Islet of Langerhans (tissue), 1 donor: ENCODE data around the gene PLBD1.
A peak's percentile ranks its signal among the peaks of the same experiment; 100 is the strongest.

Experiments used
- FAIRE-seq: peaks from one replicate; lab custom pipeline; 2011; peaks lifted over from hg19 to GRCh38; lab: Jason Lieb, UNC

PLBD1 gene

DNA sequence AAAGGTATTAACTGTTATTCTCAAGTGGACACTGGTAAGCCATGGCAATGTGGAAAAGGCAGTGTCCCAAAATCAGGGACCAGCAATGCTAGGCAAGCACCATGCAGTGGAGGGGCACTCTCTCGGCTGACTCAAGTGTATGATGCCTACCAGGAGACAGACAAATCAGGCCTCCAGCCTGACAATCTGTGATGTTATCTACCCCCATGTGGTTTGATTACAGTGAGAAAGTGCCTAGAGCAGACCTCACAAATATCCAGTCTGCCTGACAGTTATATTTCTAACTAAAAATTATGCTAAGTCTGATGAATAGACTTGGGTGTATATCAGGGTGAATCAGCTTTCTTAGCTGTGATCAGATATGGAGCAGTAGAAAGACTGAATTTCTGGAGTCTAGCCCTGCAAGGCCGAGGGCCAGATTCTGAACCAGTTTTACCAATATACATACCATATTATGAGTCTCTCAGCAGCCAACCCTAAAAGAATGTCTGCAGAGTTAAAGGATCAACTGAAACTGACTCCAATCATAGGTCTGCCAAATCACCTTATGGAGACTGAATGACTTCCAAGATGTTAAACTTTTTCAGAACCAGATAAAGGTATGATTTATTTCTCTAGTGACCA lies 3.2 kb downstream of the PLBD1 start:
- no peak for FAIRE-seq

DNA sequence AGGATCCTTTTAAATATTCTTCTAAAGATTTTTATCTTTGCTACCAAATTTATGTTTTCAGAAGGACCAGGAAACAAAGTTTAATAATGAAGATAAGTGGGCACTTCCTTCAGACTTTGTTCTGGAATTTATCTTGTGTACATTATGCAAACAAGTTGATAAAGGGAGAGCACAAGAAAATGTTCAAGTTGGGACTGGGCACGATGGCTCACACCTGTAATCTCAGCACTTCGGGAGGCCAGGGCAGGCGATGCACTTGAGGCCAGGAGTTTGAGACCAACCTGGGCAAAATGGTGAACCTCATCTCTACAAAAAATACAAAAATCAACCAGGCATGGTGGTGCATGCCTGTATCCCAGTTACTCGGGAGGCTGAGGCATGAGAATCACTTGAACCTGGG lies 4.6 kb downstream of the PLBD1 start:
- FAIRE-seq = no peak

DNA sequence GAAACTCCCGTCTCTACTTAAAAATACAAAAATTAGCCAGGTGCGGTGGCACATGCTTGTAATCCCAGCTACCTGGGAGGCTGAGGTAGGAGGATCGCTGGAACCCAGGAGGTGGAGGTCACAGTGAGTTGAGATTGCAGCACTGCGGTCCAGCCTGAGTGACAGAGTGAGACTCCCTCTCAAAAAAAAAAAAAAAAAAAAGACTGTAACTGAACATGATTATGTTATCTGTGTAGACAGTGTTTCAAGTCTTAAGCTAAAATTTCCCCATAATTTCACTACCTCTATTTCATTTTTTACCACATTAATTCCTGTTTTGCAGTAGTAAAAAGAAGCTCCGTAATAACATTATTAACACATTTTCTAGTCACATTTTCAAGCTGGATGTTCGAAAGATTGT lies 5.4 kb downstream of the PLBD1 start:
- FAIRE-seq = no peak

DNA sequence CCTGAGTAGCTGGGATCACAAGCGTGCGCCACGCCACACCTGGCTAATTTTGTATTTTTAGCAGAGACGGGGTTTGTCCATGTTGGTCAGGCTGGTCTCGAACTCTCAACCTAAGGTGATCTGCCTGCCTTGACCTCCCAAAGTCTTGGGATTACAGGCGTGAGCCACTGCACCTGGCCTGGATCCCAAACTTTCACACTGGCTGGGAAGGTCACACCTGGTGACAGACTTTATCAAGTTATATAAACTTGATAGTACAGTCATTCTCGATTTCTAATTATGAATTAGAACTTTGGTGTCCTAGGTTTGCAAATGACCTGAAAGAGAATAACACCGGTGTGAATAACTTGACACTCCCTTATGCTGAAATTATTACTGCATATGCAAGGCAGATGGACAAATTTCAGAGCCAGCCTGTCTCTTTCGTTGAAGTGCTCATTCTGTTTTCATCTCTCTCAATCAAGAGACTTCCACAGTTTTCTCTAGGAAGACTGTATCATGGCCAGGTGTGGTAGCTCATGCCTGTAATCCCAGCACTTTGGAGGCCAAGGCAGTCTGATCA lies 5.9 kb downstream of the PLBD1 start:
- FAIRE-seq = no peak

DNA sequence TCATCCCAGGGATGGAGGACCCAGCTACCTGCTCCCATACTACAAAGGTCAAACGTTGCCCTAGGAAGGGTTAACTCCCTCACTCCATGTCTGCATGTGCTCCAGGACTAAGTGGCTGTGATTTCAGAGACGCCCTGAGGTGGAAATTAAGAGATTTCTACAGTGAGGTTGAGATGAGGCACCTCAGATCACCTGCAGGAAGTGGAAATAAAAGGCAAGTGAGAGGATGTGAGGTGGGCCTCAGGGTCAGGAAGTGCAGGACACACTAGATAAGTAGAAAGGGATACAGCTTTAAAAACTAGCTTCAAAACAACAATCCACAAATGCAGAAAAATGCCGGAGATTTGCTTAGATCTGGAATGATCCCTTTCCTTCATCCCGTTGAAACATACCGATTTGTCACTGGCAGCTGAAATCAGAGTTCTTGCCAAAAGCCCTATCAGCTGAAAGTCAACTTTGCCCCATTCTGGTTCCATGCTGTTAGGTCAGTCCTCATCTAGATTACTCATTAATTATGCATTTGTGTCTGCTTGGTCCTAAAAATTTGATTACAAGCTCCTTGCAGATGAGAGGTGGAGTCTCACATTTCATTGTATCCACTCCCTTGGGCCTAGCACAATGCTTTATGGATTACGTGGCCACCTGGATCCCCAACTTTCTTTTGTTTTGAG lies 6.6 kb downstream of the PLBD1 start:
- no peak for FAIRE-seq

DNA sequence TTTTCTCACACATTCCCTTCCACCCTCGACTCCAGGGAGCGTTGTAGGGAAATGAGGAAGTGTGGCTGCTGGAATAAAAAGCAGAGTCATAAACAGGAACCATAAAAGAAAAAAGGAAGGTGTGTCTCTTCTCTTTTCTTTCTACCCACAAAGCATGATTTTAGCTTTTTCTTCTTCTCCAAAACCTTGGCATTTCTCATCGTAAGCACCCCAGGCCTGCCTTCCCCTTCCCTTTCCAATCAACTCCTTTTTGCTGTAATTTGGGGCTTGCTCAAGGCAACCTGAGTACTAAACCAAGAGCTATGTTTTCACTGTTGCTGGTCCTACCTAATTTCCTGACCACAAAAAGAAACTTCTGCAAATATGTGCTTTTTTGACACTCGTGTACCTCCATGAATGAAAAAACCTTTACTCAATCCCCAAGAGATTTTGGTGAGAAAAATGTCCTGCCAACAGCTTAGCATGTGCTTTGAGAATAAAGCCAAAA lies 9.2 kb downstream of the PLBD1 start:
- no peak for FAIRE-seq

DNA sequence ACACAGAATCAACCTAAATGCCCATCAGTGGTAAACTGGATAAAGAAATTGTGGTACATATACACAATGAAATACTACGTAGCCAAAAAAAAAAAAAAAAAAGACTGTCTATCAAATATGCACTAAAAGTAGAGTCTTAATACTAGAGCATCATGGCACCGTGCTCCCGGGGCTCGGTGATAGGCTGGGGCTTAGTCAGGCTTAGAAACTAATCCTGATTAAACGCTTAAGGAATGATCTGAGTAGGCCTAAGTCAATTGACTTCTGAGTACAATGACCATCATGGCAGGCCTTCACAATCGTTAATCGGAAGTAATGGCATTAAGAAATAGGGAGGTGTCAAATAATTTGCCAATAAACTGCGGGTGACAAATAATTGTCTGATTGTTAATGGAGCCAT lies 9.7 kb downstream of the PLBD1 start:
- no peak for FAIRE-seq

DNA sequence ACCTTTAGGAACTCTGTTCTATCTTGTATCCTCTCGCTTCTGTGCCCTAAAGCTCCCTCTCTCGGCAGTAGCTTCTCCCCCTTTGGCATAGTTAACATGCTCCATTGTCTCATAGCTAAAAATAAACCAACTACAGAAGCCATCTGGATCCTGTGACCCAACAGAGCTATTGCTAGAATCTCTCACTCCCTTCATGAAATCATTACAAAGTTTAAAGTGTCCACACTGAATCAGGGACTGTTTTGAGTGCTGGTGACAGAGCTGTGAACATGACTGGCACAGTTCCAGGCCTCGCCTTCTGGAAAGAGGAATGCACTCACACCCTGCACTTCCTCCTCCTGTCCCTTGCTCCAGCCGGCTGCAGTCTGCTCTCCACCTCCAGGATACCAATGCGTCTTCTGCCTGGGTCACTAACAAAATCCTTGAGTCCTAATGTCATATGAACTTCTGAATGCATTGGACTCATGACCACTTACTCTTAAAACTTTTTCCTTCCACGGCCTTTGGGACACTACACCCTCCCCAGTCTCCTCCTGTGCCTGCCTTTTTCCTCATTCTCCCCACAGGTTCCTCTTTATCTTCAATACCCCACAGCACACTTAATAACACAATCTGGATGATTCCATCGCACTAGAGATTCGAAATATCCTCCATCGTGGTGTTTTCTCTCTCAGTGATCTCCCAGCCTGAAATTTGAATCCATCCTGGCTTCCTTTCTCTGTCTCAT lies 13.2 kb downstream of the PLBD1 start:
- no peak for FAIRE-seq

DNA sequence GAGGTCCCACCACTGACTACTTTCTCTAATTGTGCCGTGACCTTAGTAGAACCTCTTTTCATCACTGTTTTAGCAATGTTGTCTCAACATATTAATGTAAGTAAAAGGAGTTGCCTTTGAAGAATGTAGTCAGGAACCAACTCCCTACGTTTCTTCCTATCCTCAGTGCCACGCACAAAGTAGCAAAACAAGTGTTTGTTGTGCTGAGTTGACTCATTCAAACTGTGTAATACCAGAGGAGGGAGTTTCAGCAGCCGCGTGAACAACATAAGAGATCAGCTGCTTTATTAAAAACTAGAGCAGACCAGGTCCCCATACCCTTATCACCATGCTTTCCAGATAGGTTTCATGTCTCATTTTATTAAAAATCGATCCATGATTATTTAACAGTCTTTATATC lies 19.1 kb downstream of the PLBD1 start:
- FAIRE-seq = no peak

DNA sequence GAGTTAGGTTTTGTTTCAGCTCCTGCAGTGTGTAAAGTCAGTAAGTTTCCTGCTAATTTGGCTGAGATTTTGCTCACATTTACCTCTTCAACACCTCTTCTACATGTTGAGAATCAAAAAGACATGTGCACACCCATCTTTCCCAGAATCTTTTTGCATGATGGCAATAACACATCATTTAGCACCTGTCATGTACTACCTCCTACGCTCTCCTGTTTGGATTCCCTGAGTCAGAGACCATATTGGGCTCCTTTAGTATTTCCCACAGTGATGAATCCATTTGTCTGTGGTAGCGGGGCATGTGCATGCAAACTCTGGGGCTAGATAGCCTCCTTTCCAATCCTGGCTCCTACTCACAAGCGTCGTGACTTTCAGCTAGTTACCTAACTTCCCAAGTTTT lies 20.1 kb downstream of the PLBD1 start:
- no peak for FAIRE-seq

DNA sequence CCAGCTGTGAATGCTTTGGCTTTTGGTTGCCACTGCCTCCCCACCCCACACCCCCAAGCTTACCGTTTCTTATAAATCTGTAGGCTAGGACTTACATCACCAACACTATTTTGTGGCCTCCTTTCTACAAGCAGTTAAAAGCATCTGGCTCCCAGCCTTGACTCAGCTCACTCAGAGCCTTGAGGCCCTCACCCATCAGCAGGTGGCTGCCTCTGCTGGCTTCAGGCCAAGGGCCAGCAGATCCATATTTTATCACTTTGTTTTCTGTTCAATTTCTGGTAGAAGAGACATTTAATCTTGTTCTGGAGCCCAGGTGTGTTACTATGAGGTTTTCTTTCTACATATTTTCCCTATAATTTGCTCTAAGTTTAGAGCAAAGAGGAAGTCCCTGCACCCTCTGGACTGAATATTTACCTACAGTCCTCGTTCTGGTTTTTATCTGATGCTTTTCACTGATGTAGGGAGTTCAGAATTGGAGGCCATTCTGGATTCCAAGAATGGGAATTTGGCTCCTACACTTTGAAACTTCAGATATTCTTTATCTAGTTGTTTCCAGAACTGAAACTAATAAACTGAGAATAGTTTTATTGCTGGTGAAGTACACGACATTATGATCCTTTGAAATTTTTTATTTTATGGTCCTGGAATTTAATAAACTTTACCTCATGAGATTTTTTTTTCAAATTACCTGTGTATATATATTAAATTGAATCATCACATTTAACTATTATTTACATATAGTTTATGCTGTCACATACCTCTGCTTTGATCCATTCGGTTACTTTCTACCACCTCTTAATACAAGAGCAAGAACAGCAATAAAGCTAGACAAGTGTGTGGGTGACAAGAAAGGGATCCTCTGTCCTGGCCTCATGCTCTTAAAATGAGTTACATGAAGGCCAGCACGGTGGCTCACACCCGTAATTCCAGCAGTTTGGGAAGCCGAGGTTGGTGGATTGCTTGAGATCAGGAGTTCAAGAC lies 22.2 kb downstream of the PLBD1 start:
- FAIRE-seq = no peak

DNA sequence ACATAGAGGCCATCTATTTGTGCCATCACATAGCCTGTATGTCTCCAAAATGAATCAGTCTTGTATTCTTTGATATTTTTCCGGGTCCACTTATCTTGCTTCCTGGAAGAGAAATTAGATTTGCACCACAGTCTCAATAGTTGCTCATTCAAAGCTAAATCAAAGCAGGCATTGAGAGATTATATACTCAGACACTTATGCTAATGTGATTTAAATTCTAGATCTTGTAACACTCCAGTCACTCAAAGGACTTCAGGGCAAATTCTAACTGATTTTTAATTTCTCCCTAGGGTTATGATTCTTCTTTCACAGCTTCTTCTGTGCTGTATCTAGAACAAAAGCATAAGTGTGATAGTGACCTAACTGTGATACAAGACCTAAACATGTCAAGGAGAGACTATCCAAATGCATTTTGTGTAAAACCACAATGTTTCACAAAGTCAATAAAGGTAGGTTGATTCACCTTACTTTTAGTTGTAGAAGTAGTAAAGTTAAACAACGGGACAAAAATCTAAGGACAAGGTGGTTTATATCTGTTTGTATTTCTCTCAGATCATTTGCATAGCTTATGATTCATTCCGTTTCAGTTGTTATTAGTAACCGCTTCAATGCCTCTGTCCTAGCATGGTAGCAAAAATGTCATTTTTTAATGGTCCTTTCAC lies 26.8 kb downstream of the PLBD1 start:
- FAIRE-seq = peak; percentile 9

DNA sequence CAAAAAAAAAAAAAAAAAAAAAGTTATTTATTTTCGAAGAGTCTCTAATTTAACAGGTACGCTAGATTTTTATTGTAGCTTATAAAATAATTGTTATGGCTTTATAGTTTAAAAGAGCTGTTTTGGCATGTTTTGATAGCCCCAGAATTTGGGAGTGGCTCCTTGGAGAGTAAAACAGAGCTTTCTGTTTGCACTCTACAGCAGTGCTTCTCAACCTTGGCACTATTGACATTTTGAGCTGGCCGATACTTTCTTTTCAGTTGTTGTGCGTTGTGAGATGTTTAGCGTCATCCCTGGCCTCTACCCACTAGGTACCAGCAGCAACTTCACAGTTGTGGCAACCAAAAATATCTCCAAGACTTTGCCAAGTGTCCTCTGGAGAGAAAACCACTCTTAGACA lies 30.6 kb downstream of the PLBD1 start:
- FAIRE-seq = no peak

DNA sequence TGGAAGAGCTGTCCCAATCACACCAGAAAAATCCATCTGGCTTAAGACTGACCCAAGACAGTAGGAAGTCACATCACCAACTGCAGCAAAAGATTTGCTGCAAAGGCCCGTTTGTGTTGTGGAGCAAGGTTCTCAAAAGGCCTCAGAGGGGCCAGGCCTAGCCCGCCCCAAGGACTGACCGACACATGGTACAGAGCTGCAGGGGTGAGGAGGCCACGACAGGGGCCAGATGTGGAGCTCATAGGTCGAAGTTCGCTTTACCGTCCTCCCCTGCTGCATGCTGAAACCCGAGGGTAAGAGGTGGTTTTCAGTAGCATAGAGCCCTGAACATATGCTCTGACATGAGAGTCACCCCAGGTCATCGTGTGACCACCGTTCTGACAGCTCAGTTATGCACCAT lies 35.5 kb downstream of the PLBD1 start:
- FAIRE-seq = no peak

DNA sequence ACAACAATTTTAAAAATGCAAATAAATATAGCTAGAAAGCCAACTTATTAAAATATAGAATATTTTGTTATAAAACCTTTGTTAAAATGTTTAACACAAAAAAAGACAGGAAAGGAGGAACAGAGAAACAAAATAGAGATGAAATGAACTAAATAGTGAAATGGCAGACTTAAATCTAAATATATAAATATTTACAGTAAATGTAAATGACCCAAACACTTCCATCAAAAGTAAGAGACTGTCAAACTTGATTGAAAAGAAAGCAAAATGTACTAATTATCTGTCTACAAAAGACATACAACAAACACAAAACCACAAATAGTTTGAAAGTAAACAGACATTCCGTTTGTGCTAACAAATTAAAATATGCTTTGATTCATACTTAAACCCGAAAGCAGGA lies 41.7 kb downstream of the PLBD1 start:
- no peak for FAIRE-seq

DNA sequence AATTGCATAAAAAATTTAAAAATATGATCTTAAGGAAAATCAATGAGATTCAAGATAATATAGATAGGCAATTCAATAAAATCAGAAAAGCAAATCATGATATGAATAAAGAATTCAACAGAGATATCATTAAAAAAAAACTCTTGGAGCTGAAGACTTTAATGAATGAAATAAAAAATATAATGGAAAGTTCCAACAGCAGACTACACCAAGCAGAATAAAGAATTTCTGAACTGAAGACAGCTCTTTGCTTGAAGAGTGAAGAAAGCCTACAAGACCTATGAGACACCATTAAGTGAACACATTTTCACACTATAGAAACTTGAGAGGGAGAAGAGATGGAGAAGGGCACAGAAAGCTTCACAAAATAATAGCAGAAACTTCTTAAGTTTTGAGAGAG lies 45.9 kb downstream of the PLBD1 start:
- no peak for FAIRE-seq

DNA sequence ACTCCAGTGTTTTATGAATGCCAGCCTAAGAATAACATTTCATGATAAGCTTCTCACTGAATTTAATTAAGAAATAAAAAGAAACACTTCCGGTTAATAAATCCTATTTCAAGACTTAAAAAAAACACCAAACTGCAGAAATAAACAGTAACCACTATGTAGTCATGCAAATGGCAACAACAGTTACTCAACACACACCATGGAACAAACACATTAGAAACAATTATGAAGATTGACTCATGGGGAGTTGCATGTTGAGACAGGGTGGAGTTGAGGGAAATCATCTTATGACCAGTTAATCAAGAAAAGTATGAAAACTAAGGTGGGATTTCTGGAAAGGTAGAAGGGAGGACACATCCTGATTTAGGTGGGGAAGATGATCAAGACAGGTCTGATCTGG lies 52.7 kb downstream of the PLBD1 start:
- FAIRE-seq = peak; percentile 76

DNA sequence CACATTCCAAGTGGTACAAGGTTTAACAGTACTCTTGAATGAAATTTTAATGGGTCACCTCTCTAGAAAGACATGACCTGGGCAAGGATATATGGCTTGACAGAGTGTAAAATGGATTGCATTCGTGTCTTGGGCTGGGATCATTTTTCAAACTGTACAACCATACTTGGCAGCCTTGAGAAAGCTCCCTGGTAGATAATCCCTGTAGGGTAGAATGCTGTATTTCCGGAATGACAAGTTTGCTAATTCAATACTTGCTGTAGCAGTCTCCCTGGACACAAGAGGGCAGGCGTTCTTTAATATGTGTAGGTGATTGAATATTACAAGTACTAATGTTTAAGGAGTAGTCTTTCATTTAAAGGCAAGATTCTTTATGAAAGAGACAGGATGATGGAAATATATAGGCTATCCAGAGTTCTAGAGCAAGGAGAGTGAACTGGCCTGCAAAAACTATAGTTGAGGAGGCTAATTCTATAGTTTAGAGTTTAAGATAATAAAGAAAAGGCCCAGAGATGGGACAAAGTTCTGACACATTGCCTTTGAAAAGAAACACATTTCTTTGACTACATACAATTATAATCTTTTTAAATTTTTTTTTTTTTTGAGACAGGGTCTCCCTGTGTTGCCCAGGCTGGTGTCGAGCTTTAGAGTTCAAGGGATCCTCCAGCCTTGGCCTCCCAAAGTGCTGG lies 53.4 kb downstream of the PLBD1 start:
- peak; percentile 94 for FAIRE-seq

DNA sequence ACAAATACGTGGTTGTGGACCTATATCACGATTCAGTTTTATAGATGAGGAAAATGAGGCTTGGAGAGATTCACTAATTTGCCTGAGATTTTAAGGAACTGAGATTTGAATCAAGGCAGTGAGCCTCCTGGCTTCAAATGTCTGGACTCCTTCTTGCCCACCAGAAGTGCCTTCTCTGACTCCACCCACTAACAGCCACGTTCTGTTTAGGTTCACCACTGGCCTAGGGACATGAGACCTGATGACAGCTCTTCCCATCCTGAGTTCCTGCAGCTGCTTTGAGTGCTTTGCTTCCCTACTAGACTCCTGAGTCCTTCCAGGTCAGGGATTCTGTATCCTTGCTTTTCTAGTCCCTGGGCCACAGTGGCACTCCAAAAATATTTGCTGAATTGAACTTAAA lies 57.1 kb downstream of the PLBD1 start:
- no peak for FAIRE-seq

DNA sequence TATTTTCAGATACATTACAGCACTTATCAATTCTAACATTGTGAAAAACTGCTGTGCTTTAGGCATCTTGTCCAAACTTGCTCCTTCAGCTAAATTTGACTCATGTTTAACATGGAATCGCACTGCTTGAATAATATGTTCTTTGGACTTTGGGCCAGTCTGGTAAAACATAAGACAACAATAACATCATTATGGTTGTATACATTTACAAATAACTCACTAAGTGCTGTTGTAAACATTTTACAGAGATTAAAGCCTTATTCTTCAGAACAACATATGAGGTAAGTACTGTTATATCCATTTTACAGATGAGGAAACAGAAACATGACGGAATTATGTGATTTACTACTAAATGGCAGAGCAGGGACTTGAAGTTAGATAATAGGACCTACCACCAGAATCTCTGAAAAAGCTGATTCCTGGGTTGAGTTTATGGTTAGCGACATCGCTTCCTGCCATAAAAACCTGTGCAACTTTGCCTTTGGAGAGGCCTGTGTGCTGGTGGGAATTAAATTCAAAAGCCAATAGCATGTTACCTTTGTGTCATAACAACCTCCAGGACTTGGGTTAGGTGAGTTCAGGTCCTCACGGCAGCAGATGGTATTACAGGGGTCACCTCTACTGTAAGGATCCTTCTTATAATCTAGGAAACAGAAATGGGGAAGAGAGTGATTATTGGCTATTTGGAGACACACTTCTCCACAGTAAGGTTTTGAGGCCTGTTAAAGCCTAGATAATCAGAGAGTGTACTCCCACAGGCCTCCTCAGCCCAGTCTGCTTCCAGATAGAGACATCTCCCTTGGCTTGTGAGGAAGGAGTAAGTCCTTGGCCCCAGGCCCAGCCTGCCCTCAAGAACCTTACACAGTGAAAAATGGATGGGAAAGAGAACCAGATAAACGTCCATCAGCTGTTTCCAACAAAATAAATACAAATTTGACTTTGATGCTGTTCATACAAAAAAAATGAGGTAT lies 61.8 kb downstream of the PLBD1 start:
- no peak for FAIRE-seq
